ENCODE measurements around the gene TNIP3.
"Not testable (repeated sequence)": the region's sequence is repeated elsewhere in the genome, so short reads cannot be mapped to it uniquely, and the experiment has no call there.

TNIP3 gene

DNA sequence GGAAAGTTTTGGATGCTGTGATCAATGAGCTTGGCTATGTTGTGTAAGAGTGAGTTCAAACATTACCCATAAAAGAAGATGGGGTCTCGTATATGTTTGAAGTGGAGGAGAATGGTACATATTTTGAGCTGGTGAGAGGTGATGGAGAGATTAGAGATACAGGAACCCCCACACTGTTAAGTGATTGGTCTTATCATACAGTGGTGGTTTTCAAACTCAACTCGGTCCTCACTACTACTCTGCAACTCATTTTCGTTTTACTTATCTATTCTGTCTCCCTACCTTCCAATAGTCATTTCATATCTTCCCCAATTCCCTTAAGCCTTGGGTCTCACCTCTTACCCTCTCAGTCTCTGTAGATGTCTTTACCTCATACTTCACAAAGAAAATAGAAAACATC lies 16.4 kb upstream of the TNIP3 start:
- no peak for DNase-seq (ENCODE audit: low read depth, low spot score)
- no peaks in the 10 kb centered on the region for H3K27me3 ChIP-seq (ENCODE audit: insufficient read depth, insufficient read length)
- no peak overlapping the region for H3K9ac ChIP-seq (ENCODE audit: insufficient read length, low read depth)
- no peaks in the 10 kb centered on the region for H3K36me3 ChIP-seq (ENCODE audit: insufficient read depth, insufficient read length, low read length)
- H3K4me1 ChIP-seq (ENCODE audit: insufficient read depth, insufficient read length) = no peaks in the 10 kb centered on the region
- no peak overlapping the region for H3K4me3 ChIP-seq (ENCODE audit: insufficient read length, low read depth)
- H3K9me3 ChIP-seq (ENCODE audit: insufficient read depth, low read length) = 0 out of 2 replicates have a peak, but pooled peaks cover 4% of the 10 kb centered on the region
- TF ChIP-seq ZNF274 (IDR thresholded peaks at IDR 0.05; ENCODE audit: low read depth, low read length) = no peak
- TF ChIP-seq SUZ12 (IDR thresholded peaks at IDR 0.05; ENCODE audit: extremely low read depth, insufficient read depth, insufficient read length) = no peak
- no peak for TF ChIP-seq YY1 (IDR thresholded peaks at IDR 0.05; ENCODE audit: insufficient read depth, insufficient read length)

- Histone ChIP-seq H3K4me1 (ENCODE audit: insufficient read depth, insufficient read length) (no peaks in the 10 kb centered on the region), H3K4me3 (ENCODE audit: insufficient read length, low read depth) (no peak overlapping the region), H3K9me3 (ENCODE audit: insufficient read depth, low read length) (no peaks in the 10 kb centered on the region), H3K9ac (ENCODE audit: insufficient read length, low read depth) (no peak overlapping the region), H3K27me3 (ENCODE audit: insufficient read depth, insufficient read length) (no peaks in the 10 kb centered on the region), H3K36me3 (ENCODE audit: insufficient read depth, insufficient read length, low read length) (no peaks in the 10 kb centered on the region)
- no peak for DNase-seq (ENCODE audit: low read depth, low spot score)
- no peak for TF ChIP-seq YY1 (IDR thresholded peaks at IDR 0.05; ENCODE audit: insufficient read depth, insufficient read length)
- no peak for TF ChIP-seq ZNF274 (IDR thresholded peaks at IDR 0.05; ENCODE audit: low read depth, low read length)
- TF ChIP-seq SUZ12 (IDR thresholded peaks at IDR 0.05; ENCODE audit: extremely low read depth, insufficient read depth, insufficient read length) = no peak
Observed at GRCh38 chr4:121177246-121178137, 13.4 kb upstream of the TNIP3 start.

- no peaks in the 10 kb centered on the region for H3K27me3 ChIP-seq (ENCODE audit: insufficient read depth, insufficient read length)
- no peak overlapping the region for H3K4me3 ChIP-seq (ENCODE audit: insufficient read length, low read depth)
- no peaks in the 10 kb centered on the region for H3K4me1 ChIP-seq (ENCODE audit: insufficient read depth, insufficient read length)
- no peaks in the 10 kb centered on the region for H3K9me3 ChIP-seq (ENCODE audit: insufficient read depth, low read length)
- no peaks in the 10 kb centered on the region for H3K36me3 ChIP-seq (ENCODE audit: insufficient read depth, insufficient read length, low read length)
- TF ChIP-seq SUZ12 (IDR thresholded peaks at IDR 0.05; ENCODE audit: extremely low read depth, insufficient read depth, insufficient read length) = no peak
- TF ChIP-seq ZNF274 (IDR thresholded peaks at IDR 0.05; ENCODE audit: low read depth, low read length) = no peak
- no peak for TF ChIP-seq YY1 (IDR thresholded peaks at IDR 0.05; ENCODE audit: insufficient read depth, insufficient read length)
- DNase-seq (ENCODE audit: low read depth, low spot score) = no peak
- H3K9ac ChIP-seq (ENCODE audit: insufficient read length, low read depth) = no peak overlapping the region
Observed at GRCh38 chr4:121176082-121176934, 12.2 kb upstream of the TNIP3 start.

GRCh38 chr4:121171477-121171876 lies 7.4 kb upstream of the TNIP3 start:
- DNase-seq (ENCODE audit: low read depth, low spot score); H3K9me3 ChIP-seq (ENCODE audit: insufficient read depth, low read length); H3K4me3 ChIP-seq (ENCODE audit: insufficient read length, low read depth); H3K36me3 ChIP-seq (ENCODE audit: insufficient read depth, insufficient read length, low read length); H3K4me1 ChIP-seq (ENCODE audit: insufficient read depth, insufficient read length); H3K27me3 ChIP-seq (ENCODE audit: insufficient read depth, insufficient read length); H3K9ac ChIP-seq (ENCODE audit: insufficient read length, low read depth): not testable (repeated sequence)

- H3K9me3 ChIP-seq (ENCODE audit: insufficient read depth, low read length) = no peaks in the 10 kb centered on the region
- no peak overlapping the region for H3K9ac ChIP-seq (ENCODE audit: insufficient read length, low read depth)
- no peaks in the 10 kb centered on the region for H3K4me1 ChIP-seq (ENCODE audit: insufficient read depth, insufficient read length)
- DNase-seq (ENCODE audit: low read depth, low spot score) = no peak
- H3K36me3 ChIP-seq (ENCODE audit: insufficient read depth, insufficient read length, low read length) = no peaks in the 10 kb centered on the region
- H3K4me3 ChIP-seq (ENCODE audit: insufficient read length, low read depth) = no peak overlapping the region
- no peaks in the 10 kb centered on the region for H3K27me3 ChIP-seq (ENCODE audit: insufficient read depth, insufficient read length)
- TF ChIP-seq ZNF274 (IDR thresholded peaks at IDR 0.05; ENCODE audit: low read depth, low read length) (no peak), YY1 (IDR thresholded peaks at IDR 0.05; ENCODE audit: insufficient read depth, insufficient read length) (no peak), SUZ12 (IDR thresholded peaks at IDR 0.05; ENCODE audit: extremely low read depth, insufficient read depth, insufficient read length) (no peak)
Observed at GRCh38 chr4:121168446-121169281, 4.5 kb upstream of the TNIP3 start.

DNA sequence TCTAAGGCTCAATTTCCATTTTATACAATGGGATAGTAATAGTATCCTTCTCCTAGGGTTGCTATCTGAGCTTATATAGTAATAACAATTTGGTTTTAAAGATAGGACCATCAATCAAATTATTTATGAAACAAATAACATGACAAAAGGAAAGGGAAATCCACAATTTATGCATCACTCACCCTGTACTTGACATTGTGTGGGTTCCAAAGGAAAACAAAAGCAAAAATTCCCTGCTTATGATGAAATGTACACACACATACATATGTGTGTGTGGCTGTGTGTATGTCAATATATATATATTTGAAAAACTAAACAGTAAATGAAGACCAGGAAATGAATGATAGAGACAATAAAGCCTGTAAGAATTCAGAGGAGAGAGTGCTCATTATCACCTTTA lies 2.9 kb upstream of the TNIP3 start:
- no peak for DNase-seq (ENCODE audit: low read depth, low spot score)
- no peak overlapping the region for H3K4me3 ChIP-seq (ENCODE audit: insufficient read length, low read depth)
- H3K9ac ChIP-seq (ENCODE audit: insufficient read length, low read depth) = no peak overlapping the region
- no peaks in the 10 kb centered on the region for H3K9me3 ChIP-seq (ENCODE audit: insufficient read depth, low read length)
- H3K27me3 ChIP-seq (ENCODE audit: insufficient read depth, insufficient read length) = no peaks in the 10 kb centered on the region
- no peaks in the 10 kb centered on the region for H3K4me1 ChIP-seq (ENCODE audit: insufficient read depth, insufficient read length)
- no peaks in the 10 kb centered on the region for H3K36me3 ChIP-seq (ENCODE audit: insufficient read depth, insufficient read length, low read length)
- TF ChIP-seq SUZ12 (IDR thresholded peaks at IDR 0.05; ENCODE audit: extremely low read depth, insufficient read depth, insufficient read length) (no peak), YY1 (IDR thresholded peaks at IDR 0.05; ENCODE audit: insufficient read depth, insufficient read length) (no peak), ZNF274 (IDR thresholded peaks at IDR 0.05; ENCODE audit: low read depth, low read length) (no peak)

Data from NT2/D1 (cell line).